HEK293 (cell line): ENCODE measurements around the gene MRGPRG.

Experiments
- CTCF ChIA-PET: fragments of 350-600 bp; formaldehyde crosslinking; extraction: SDS; loops from one replicate; lab custom pipeline; 2021; ENCODE audit warnings: antibody characterized with exemption; lab: Yijun Ruan, JAX
- POLR2A ChIA-PET: fragments of 300-600 bp; formaldehyde crosslinking; extraction: SDS; loops from one replicate; lab custom pipeline; 2020; ENCODE audit warnings: antibody characterized with exemption, inconsistent platforms; lab: Yijun Ruan, JAX
- H3K27ac ChIP-seq: fragments of 200-500 bp; sonication (Bioruptor generic); 2 replicates; pipeline ENCODE4 v1.5.1; 2014; ENCODE audit warnings: low read depth, low read length, control low read depth, inconsistent platforms; ENCODE audit errors: extremely low read depth
- H3K36me3 ChIP-seq, 2 experiments: fragments of 200-500 bp in 1 of 2; sonication (Bioruptor generic) in 1 of 2; 1 replicate in 1 of 2; 2 replicates in 1 of 2; pipeline ENCODE4 v1.5.1; 2014 to 2017; ENCODE audit warnings: inconsistent platforms in 2 of 2, low read length in 2 of 2; ENCODE audit not compliant: control insufficient read depth in 2 of 2, insufficient read depth in 1 of 2
- H3K4me1 ChIP-seq: fragments of 200-500 bp; sonication (Bioruptor generic); 2 replicates; pipeline ENCODE4 v1.5.1; 2014; ENCODE audit warnings: mild to moderate bottlenecking, low read length, inconsistent platforms; ENCODE audit not compliant: control insufficient read depth, insufficient read depth
- H3K4me3 ChIP-seq: 2 replicates; pipeline ENCODE4 v1.5.1; 2011; ENCODE audit warnings: low read depth, mild to moderate bottlenecking, control low read depth, low read length, moderate library complexity
- H3K9me3 ChIP-seq: fragments of 200-500 bp; sonication (Bioruptor generic); 2 replicates; pipeline ENCODE4 v1.5.1; 2014; ENCODE audit warnings: low read depth, low read length, inconsistent platforms; ENCODE audit not compliant: control insufficient read depth, insufficient read depth
- GLI4 ChIP-seq: fragments of 450-650 bp; formaldehyde crosslinking; IDR thresholded peaks from 2 replicates; pipeline ENCODE4 v1.5.1; 2016; ENCODE audit warnings: missing biosample characterization, missing genetic modification characterization
- KLF16 ChIP-seq: fragments of 450-650 bp; formaldehyde crosslinking; IDR thresholded peaks from 2 replicates; pipeline ENCODE4 v1.5.1; 2017; ENCODE audit warnings: missing biosample characterization, missing genetic modification characterization
- SCRT2 ChIP-seq: fragments of 450-650 bp; formaldehyde crosslinking; IDR thresholded peaks from 2 replicates; pipeline ENCODE4 v1.5.1; 2016; ENCODE audit warnings: missing biosample characterization, missing genetic modification characterization
- ZBTB20 ChIP-seq: fragments of 450-650 bp; formaldehyde crosslinking; IDR thresholded peaks from 2 replicates; pipeline ENCODE4 v1.5.1; 2016; ENCODE audit warnings: missing biosample characterization, missing genetic modification characterization
- ZNF112 ChIP-seq: fragments of 450-650 bp; formaldehyde crosslinking; IDR thresholded peaks from 2 replicates; pipeline ENCODE4 v1.5.0; 2017; ENCODE audit warnings: missing biosample characterization, missing genetic modification characterization
- ZNF184 ChIP-seq: fragments of 450-650 bp; IDR thresholded peaks from 2 replicates; pipeline ENCODE4 v1.5.1; 2018; ENCODE audit warnings: missing biosample characterization, mild to moderate bottlenecking, missing genetic modification characterization
- ZNF19 ChIP-seq: fragments of 450-650 bp; formaldehyde crosslinking; IDR thresholded peaks from 2 replicates; pipeline ENCODE4; 2016; ENCODE audit warnings: missing biosample characterization, missing genetic modification characterization, low read depth
- ZNF324 ChIP-seq: fragments of 450-650 bp; formaldehyde crosslinking; IDR thresholded peaks from 2 replicates; pipeline ENCODE4 v1.5.1; 2016; ENCODE audit warnings: missing biosample characterization, missing genetic modification characterization
- ZNF560 ChIP-seq: fragments of 450-650 bp; formaldehyde crosslinking; IDR thresholded peaks from 2 replicates; pipeline ENCODE4 v1.5.1; 2017; ENCODE audit warnings: missing biosample characterization, missing genetic modification characterization, borderline replicate concordance
- ZNF571 ChIP-seq: fragments of 450-650 bp; formaldehyde crosslinking; IDR thresholded peaks from 2 replicates; pipeline ENCODE4 v1.5.0; 2017; ENCODE audit warnings: missing biosample characterization, missing genetic modification characterization
- ZNF664 ChIP-seq: fragments of 450-650 bp; formaldehyde crosslinking; IDR thresholded peaks from 2 replicates; pipeline ENCODE4 v1.5.1; 2016; ENCODE audit warnings: missing biosample characterization, missing genetic modification characterization
- ZNF837 ChIP-seq: fragments of 450-650 bp; formaldehyde crosslinking; IDR thresholded peaks from 2 replicates; pipeline ENCODE4 v1.5.1; 2016; ENCODE audit warnings: missing biosample characterization, missing genetic modification characterization
- ZSCAN30 ChIP-seq: fragments of 450-650 bp; IDR thresholded peaks from 2 replicates; pipeline ENCODE4 v1.5.1; 2018; ENCODE audit warnings: missing biosample characterization, mild to moderate bottlenecking, missing genetic modification characterization, moderate library complexity
- TF ChIP-seq, protein P1 (sequence below): fragments of 450-650 bp; formaldehyde crosslinking; IDR thresholded peaks from 2 replicates; pipeline ENCODE4 v1.5.1; 2016; ENCODE audit warnings: missing biosample characterization, missing genetic modification characterization, borderline replicate concordance
- TF ChIP-seq, protein P2 (sequence below): fragments of 450-650 bp; formaldehyde crosslinking; conservative IDR thresholded peaks from 2 replicates; pipeline ENCODE4 v1.5.1; 2016; ENCODE audit warnings: low read depth, missing biosample characterization, missing genetic modification characterization
- TF ChIP-seq, protein P3 (sequence below): fragments of 450-650 bp; formaldehyde crosslinking; IDR thresholded peaks from 2 replicates; pipeline ENCODE4 v1.5.1; 2016; ENCODE audit warnings: missing biosample characterization, missing genetic modification characterization
- TF ChIP-seq, protein P4 (sequence below): fragments of 450-650 bp; formaldehyde crosslinking; IDR thresholded peaks from 2 replicates; pipeline ENCODE4 v1.5.1; 2016; ENCODE audit warnings: missing biosample characterization, missing genetic modification characterization, borderline replicate concordance
- TF ChIP-seq, protein P5 (sequence below): fragments of 450-650 bp; formaldehyde crosslinking; IDR thresholded peaks from 2 replicates; pipeline ENCODE4 v1.5.1; 2016; ENCODE audit warnings: missing biosample characterization, missing genetic modification characterization, low read depth

Gene MRGPRG

DNA sequence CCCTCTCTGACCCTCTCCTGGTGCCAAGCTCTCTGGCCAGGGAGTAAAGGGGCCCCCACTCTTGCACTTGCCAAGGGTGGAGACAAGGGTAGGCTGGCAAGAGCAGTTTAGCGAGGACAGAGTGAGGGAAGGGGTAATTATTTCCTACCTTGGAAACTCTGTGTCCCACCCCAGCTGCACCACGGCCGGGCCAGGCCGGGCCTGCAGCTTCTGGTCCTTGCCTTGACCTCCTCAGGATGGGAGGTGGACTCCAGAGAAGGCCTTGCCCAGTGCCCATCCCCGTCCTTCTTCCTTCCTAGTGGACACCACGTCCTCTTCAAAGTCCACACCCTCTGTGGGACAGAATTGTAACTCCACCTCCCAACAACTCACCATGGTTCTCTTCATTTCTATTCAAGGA is 35.1 kb downstream of the MRGPRG start:
- Histone ChIP-seq H3K4me3 (no peak overlapping the region), H3K27ac (no peak overlapping the region), H3K9me3 (no peaks in the 10 kb centered on the region), H3K4me1 (no peaks in the 10 kb centered on the region), H3K36me3 (no peaks in the 10 kb centered on the region)
- TF ChIP-seq, protein P1, sequence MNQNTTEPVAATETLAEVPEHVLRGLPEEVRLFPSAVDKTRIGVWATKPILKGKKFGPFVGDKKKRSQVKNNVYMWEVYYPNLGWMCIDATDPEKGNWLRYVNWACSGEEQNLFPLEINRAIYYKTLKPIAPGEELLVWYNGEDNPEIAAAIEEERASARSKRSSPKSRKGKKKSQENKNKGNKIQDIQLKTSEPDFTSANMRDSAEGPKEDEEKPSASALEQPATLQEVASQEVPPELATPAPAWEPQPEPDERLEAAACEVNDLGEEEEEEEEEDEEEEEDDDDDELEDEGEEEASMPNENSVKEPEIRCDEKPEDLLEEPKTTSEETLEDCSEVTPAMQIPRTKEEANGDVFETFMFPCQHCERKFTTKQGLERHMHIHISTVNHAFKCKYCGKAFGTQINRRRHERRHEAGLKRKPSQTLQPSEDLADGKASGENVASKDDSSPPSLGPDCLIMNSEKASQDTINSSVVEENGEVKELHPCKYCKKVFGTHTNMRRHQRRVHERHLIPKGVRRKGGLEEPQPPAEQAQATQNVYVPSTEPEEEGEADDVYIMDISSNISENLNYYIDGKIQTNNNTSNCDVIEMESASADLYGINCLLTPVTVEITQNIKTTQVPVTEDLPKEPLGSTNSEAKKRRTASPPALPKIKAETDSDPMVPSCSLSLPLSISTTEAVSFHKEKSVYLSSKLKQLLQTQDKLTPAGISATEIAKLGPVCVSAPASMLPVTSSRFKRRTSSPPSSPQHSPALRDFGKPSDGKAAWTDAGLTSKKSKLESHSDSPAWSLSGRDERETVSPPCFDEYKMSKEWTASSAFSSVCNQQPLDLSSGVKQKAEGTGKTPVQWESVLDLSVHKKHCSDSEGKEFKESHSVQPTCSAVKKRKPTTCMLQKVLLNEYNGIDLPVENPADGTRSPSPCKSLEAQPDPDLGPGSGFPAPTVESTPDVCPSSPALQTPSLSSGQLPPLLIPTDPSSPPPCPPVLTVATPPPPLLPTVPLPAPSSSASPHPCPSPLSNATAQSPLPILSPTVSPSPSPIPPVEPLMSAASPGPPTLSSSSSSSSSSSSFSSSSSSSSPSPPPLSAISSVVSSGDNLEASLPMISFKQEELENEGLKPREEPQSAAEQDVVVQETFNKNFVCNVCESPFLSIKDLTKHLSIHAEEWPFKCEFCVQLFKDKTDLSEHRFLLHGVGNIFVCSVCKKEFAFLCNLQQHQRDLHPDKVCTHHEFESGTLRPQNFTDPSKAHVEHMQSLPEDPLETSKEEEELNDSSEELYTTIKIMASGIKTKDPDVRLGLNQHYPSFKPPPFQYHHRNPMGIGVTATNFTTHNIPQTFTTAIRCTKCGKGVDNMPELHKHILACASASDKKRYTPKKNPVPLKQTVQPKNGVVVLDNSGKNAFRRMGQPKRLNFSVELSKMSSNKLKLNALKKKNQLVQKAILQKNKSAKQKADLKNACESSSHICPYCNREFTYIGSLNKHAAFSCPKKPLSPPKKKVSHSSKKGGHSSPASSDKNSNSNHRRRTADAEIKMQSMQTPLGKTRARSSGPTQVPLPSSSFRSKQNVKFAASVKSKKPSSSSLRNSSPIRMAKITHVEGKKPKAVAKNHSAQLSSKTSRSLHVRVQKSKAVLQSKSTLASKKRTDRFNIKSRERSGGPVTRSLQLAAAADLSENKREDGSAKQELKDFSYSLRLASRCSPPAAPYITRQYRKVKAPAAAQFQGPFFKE (tag by site-specific recombination), result no peak
- TF ChIP-seq ZNF664 (tag by site-specific recombination) (no peak), ZNF560 (tag by site-specific recombination) (no peak), ZBTB20 (tag by site-specific recombination) (no peak), ZNF571 (no peak), KLF16 (tag by site-specific recombination) (no peak), SCRT2 (tag by site-specific recombination) (no peak), ZSCAN30 (tag by site-specific recombination) (no peak), ZNF324 (tag by site-specific recombination) (no peak), GLI4 (no peak), ZNF184 (no peak), ZNF837 (no peak), ZNF112 (tag by site-specific recombination) (no peak), ZNF19 (tag by site-specific recombination) (no peak)
- TF ChIP-seq, protein P2, sequence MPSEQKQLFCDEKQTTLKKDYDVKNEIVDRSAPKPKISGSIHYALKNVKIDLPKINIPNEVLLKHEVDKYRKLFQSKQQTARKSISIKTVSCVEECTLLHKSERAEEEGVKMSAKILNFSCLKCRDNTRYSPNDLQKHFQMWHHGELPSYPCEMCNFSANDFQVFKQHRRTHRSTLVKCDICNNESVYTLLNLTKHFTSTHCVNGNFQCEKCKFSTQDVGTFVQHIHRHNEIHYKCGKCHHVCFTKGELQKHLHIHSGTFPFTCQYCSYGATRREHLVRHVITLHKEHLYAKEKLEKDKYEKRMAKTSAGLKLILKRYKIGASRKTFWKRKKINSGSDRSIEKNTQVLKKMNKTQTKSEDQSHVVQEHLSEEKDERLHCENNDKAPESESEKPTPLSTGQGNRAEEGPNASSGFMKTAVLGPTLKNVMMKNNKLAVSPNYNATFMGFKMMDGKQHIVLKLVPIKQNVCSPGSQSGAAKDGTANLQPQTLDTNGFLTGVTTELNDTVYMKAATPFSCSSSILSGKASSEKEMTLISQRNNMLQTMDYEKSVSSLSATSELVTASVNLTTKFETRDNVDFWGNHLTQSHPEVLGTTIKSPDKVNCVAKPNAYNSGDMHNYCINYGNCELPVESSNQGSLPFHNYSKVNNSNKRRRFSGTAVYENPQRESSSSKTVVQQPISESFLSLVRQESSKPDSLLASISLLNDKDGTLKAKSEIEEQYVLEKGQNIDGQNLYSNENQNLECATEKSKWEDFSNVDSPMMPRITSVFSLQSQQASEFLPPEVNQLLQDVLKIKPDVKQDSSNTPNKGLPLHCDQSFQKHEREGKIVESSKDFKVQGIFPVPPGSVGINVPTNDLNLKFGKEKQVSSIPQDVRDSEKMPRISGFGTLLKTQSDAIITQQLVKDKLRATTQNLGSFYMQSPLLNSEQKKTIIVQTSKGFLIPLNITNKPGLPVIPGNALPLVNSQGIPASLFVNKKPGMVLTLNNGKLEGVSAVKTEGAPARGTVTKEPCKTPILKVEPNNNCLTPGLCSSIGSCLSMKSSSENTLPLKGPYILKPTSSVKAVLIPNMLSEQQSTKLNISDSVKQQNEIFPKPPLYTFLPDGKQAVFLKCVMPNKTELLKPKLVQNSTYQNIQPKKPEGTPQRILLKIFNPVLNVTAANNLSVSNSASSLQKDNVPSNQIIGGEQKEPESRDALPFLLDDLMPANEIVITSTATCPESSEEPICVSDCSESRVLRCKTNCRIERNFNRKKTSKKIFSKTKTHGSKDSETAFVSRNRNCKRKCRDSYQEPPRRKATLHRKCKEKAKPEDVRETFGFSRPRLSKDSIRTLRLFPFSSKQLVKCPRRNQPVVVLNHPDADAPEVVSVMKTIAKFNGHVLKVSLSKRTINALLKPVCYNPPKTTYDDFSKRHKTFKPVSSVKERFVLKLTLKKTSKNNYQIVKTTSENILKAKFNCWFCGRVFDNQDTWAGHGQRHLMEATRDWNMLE (tag by site-specific recombination), result no peak
- TF ChIP-seq, protein P3, sequence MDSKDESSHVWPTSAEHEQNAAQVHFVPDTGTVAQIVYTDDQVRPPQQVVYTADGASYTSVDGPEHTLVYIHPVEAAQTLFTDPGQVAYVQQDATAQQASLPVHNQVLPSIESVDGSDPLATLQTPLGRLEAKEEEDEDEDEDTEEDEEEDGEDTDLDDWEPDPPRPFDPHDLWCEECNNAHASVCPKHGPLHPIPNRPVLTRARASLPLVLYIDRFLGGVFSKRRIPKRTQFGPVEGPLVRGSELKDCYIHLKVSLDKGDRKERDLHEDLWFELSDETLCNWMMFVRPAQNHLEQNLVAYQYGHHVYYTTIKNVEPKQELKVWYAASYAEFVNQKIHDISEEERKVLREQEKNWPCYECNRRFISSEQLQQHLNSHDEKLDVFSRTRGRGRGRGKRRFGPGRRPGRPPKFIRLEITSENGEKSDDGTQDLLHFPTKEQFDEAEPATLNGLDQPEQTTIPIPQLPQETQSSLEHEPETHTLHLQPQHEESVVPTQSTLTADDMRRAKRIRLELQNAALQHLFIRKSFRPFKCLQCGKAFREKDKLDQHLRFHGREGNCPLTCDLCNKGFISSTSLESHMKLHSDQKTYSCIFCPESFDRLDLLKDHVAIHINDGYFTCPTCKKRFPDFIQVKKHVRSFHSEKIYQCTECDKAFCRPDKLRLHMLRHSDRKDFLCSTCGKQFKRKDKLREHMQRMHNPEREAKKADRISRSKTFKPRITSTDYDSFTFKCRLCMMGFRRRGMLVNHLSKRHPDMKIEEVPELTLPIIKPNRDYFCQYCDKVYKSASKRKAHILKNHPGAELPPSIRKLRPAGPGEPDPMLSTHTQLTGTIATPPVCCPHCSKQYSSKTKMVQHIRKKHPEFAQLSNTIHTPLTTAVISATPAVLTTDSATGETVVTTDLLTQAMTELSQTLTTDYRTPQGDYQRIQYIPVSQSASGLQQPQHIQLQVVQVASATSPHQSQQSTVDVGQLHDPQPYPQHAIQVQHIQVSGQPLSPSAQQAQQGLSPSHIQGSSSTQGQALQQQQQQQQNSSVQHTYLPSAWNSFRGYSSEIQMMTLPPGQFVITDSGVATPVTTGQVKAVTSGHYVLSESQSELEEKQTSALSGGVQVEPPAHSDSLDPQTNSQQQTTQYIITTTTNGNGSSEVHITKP (tag by site-specific recombination), result no peak
- TF ChIP-seq, protein P4, sequence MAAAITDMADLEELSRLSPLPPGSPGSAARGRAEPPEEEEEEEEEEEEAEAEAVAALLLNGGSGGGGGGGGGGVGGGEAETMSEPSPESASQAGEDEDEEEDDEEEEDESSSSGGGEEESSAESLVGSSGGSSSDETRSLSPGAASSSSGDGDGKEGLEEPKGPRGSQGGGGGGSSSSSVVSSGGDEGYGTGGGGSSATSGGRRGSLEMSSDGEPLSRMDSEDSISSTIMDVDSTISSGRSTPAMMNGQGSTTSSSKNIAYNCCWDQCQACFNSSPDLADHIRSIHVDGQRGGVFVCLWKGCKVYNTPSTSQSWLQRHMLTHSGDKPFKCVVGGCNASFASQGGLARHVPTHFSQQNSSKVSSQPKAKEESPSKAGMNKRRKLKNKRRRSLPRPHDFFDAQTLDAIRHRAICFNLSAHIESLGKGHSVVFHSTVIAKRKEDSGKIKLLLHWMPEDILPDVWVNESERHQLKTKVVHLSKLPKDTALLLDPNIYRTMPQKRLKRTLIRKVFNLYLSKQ (tag by site-specific recombination), result no peak
- TF ChIP-seq, protein P5, sequence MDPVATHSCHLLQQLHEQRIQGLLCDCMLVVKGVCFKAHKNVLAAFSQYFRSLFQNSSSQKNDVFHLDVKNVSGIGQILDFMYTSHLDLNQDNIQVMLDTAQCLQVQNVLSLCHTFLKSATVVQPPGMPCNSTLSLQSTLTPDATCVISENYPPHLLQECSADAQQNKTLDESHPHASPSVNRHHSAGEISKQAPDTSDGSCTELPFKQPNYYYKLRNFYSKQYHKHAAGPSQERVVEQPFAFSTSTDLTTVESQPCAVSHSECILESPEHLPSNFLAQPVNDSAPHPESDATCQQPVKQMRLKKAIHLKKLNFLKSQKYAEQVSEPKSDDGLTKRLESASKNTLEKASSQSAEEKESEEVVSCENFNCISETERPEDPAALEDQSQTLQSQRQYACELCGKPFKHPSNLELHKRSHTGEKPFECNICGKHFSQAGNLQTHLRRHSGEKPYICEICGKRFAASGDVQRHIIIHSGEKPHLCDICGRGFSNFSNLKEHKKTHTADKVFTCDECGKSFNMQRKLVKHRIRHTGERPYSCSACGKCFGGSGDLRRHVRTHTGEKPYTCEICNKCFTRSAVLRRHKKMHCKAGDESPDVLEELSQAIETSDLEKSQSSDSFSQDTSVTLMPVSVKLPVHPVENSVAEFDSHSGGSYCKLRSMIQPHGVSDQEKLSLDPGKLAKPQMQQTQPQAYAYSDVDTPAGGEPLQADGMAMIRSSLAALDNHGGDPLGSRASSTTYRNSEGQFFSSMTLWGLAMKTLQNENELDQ (tag by site-specific recombination), result no peak
- CTCF ChIA-PET, result no interaction called here
- POLR2A ChIA-PET, result no interaction called here
